ENCODE measurements around the gene ZEB1.
"Not testable (repeated sequence)": the region's sequence is repeated elsewhere in the genome, so short reads cannot be mapped to it uniquely, and the experiment has no call there.

The ZEB1 gene

GRCh38 chr10:31366703-31367102 is 47.7 kb downstream of the ZEB1 start:
- no peak for DNase-seq (ENCODE audit: low read depth in 3 of 3)

- no peak for DNase-seq (ENCODE audit: low read depth in 3 of 3)
Observed at GRCh38 chr10:31368724-31369123, 49.7 kb downstream of the ZEB1 start.

GRCh38 chr10:31372439-31372838 is 53.4 kb downstream of the ZEB1 start:
- DNase-seq (ENCODE audit: low read depth in 3 of 3), result no peak

- no peak for DNase-seq (ENCODE audit: low read depth in 3 of 3)
Observed at GRCh38 chr10:31374146-31374696, 55.2 kb downstream of the ZEB1 start.

GRCh38 chr10:31381171-31381570 is 62.2 kb downstream of the ZEB1 start:
- no peak for DNase-seq (ENCODE audit: low read depth in 3 of 3)

GRCh38 chr10:31381766-31382316 is 62.8 kb downstream of the ZEB1 start:
- DNase-seq (ENCODE audit: low read depth in 3 of 3), result no peak

GRCh38 chr10:31383810-31384588 is 65.0 kb downstream of the ZEB1 start:
- no peak for DNase-seq (ENCODE audit: low read depth in 3 of 3)

- DNase-seq (ENCODE audit: low read depth in 3 of 3), result no peak
Observed at GRCh38 chr10:31384589-31384949, 65.6 kb downstream of the ZEB1 start.

- DNase-seq (ENCODE audit: low read depth in 3 of 3), result no peak
Observed at GRCh38 chr10:31390804-31391203, 71.8 kb downstream of the ZEB1 start.

- DNase-seq (ENCODE audit: low read depth in 3 of 3), result no peak
Observed at GRCh38 chr10:31393844-31394243, 74.8 kb downstream of the ZEB1 start.

- DNase-seq (ENCODE audit: low read depth in 3 of 3), result no peak
Observed at GRCh38 chr10:31395695-31396094, 76.7 kb downstream of the ZEB1 start.

- DNase-seq (ENCODE audit: low read depth in 3 of 3), result no peak
Observed at GRCh38 chr10:31396376-31396775, 77.4 kb downstream of the ZEB1 start.

- DNase-seq (ENCODE audit: low read depth in 3 of 3), result no peak
Observed at GRCh38 chr10:31397852-31398251, 78.8 kb downstream of the ZEB1 start.

- DNase-seq (ENCODE audit: low read depth in 3 of 3), result no peak
Observed at GRCh38 chr10:31399171-31399570, 80.2 kb downstream of the ZEB1 start.

GRCh38 chr10:31399631-31400030 is 80.6 kb downstream of the ZEB1 start:
- no peak for DNase-seq (ENCODE audit: low read depth in 3 of 3)

GRCh38 chr10:31401287-31401686 is 82.3 kb downstream of the ZEB1 start:
- no peak for DNase-seq (ENCODE audit: low read depth in 3 of 3)

GRCh38 chr10:31404640-31405039 is 85.6 kb downstream of the ZEB1 start:
- DNase-seq (ENCODE audit: low read depth in 3 of 3), result no peak

GRCh38 chr10:31405829-31406228 is 86.8 kb downstream of the ZEB1 start:
- not testable (repeated sequence) for DNase-seq (ENCODE audit: low read depth in 3 of 3)

- not testable (repeated sequence) for DNase-seq (ENCODE audit: low read depth in 3 of 3)
Observed at GRCh38 chr10:31412397-31412796, 93.4 kb downstream of the ZEB1 start.

GRCh38 chr10:31413325-31413724 is 94.3 kb downstream of the ZEB1 start:
- no peak for DNase-seq (ENCODE audit: low read depth in 3 of 3)

- DNase-seq (ENCODE audit: low read depth in 3 of 3), result no peak
Observed at GRCh38 chr10:31418481-31418880, 99.5 kb downstream of the ZEB1 start.

GRCh38 chr10:31419394-31420063 is 100.5 kb downstream of the ZEB1 start:
- DNase-seq (ENCODE audit: low read depth in 3 of 3), result no peak

GRCh38 chr10:31421322-31421721 is 102.3 kb downstream of the ZEB1 start:
- no peak for DNase-seq (ENCODE audit: low read depth in 3 of 3)
